ENCODE results near the gene DDAH2. TPM values are rescaled to one million over a fixed set of nuclear protein-coding genes. Genes with fewer than 3 reads are reported as not detected.

Gene DDAH2
- total RNA-seq, 1 donor from 2014 or later, result 72.4 TPM

DNA sequence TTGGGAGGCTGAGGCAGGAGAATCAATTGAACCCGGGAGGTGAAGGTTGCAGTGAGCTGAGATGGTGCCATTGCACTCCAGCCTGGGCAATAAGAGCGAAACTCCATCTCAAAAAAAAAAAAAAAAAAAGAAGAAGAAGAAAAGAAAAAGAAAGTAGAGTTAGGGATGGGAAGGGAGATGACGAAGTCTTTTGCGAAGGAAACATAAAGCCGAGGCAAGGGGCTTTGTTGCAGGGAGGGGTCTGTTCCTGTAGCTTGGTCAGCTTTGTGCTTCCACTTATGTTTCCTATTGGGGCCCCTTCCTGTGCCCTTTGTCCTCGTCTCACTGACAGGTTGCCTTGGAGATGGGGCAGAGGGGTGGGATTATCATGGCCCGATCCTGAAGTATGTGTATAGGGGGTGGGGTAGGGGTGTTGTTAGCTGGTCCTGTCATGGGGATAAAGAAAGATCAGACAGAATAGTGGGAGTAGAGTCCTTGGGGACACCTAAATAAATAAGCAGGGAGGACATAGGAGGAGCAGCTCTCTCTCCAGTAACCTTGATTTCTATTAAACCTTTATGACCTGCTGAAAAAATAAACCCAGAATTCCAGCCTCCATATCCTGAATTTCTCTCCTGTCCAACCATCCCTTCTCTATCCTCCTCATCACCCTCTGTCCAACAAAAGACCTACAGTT is 8.4 kb upstream of the DDAH2 start:
- H3K27ac Mint-ChIP-seq (ENCODE audit: unreplicated experiment), result peak overlapping the region; percentile 99
- H3K27me3 ChIP-seq (ENCODE audit: insufficient read depth, low read length), result no peaks in the 10 kb centered on the region
- H3K9me3 ChIP-seq (ENCODE audit: insufficient read depth, low read depth, low read length), result no peaks in the 10 kb centered on the region
- peaks cover 28% of the 10 kb centered on the region for H4K20me1 ChIP-seq (ENCODE audit: insufficient read depth, low read length)
- peaks cover 37% of the 10 kb centered on the region for H3K4me1 Mint-ChIP-seq (ENCODE audit: low read depth, unreplicated experiment)
- H3K27me3 Mint-ChIP-seq (ENCODE audit: low read depth, unreplicated experiment), result no peaks in the 10 kb centered on the region
- H3K27ac ChIP-seq (ENCODE audit: low read depth, low read length), result peak overlapping the region; percentile 54
- H3K4me3 ChIP-seq (ENCODE audit: insufficient read depth, low read depth, low read length), result peak overlapping the region; percentile 18
- FAIRE-seq, result no peak
- H3K9me3 Mint-ChIP-seq (ENCODE audit: unreplicated experiment), result no peaks in the 10 kb centered on the region
- TF ChIP-seq EZH2 (IDR thresholded peaks at IDR 0.05; ENCODE audit: insufficient read depth, low read length) (no peak), CTCF (IDR thresholded peaks at IDR 0.05; ENCODE audit: insufficient read depth, low read depth, low read length) (no peak)
- H3K36me3 ChIP-seq (ENCODE audit: insufficient read depth, low read length), result peaks cover 15% of the 10 kb centered on the region
- H2AFZ ChIP-seq (ENCODE audit: low read depth, low read length), result peak overlapping the region; percentile 57
- peak overlapping the region; percentile 50 for H3K9ac ChIP-seq (ENCODE audit: low read length)
- peaks cover 46% of the 10 kb centered on the region for H3K79me2 ChIP-seq (ENCODE audit: insufficient read depth, low read length)
- H3K4me1 ChIP-seq (ENCODE audit: insufficient read depth, low read length), result peaks cover 42% of the 10 kb centered on the region
- peak overlapping the region; percentile 99 for H3K4me3 Mint-ChIP-seq (ENCODE audit: unreplicated experiment)
- H3K4me2 ChIP-seq (ENCODE audit: low read length), result peak overlapping the region; percentile 93
- DNase-seq (ENCODE audit: low read depth), result no peak
- H3K36me3 Mint-ChIP-seq (ENCODE audit: low read depth, unreplicated experiment), result peaks cover 16% of the 10 kb centered on the region

DNA sequence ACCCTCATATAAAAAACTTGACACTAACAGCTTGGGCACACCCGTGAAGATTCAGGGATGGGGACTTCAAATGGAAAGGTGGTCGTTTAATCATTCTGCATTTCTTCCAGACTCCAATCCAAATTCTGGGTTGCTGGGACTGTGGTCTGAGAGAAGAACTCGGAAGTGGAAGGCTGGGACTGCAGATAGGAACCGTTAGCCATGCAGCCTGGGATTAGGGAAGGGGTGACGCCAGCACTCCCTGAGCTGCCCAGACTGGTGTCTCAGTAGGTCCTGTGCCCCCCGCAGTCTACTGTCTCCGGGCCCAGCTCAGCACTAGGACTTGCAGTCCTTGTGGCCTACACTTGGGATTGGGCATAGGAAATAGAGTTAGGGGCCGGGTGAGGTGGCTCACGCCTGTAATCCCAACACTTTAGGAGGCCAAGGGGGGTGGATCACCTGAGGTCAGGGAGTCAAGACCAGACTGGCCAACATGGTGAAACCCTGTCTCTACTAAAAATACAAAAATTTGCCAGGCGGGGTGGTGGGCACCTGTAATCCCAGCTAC is 7.7 kb upstream of the DDAH2 start:
- Histone ChIP-seq H3K27me3 (ENCODE audit: insufficient read depth, low read length) (no peaks in the 10 kb centered on the region), H3K4me2 (ENCODE audit: low read length) (peak overlapping the region; percentile 93), H4K20me1 (ENCODE audit: insufficient read depth, low read length) (peaks cover 34% of the 10 kb centered on the region), H3K4me1 (ENCODE audit: insufficient read depth, low read length) (peaks cover 42% of the 10 kb centered on the region), H3K9ac (ENCODE audit: low read length) (peak overlapping the region; percentile 90), H2AFZ (ENCODE audit: low read depth, low read length) (peak overlapping the region; percentile 49), H3K79me2 (ENCODE audit: insufficient read depth, low read length) (peaks cover 51% of the 10 kb centered on the region), H3K9me3 (ENCODE audit: insufficient read depth, low read depth, low read length) (no peaks in the 10 kb centered on the region), H3K4me3 (ENCODE audit: insufficient read depth, low read depth, low read length) (peak overlapping the region; percentile 88), H3K36me3 (ENCODE audit: insufficient read depth, low read length) (peaks cover 21% of the 10 kb centered on the region), H3K27ac (ENCODE audit: low read depth, low read length) (peak overlapping the region; percentile 81)
- Mint-ChIP-seq H3K4me3 (ENCODE audit: unreplicated experiment) (peak overlapping the region; percentile 99), H3K4me1 (ENCODE audit: low read depth, unreplicated experiment) (peaks cover 41% of the 10 kb centered on the region), H3K27me3 (ENCODE audit: low read depth, unreplicated experiment) (no peaks in the 10 kb centered on the region), H3K27ac (ENCODE audit: unreplicated experiment) (peak overlapping the region; percentile 99), H3K36me3 (ENCODE audit: low read depth, unreplicated experiment) (peaks cover 18% of the 10 kb centered on the region), H3K9me3 (ENCODE audit: unreplicated experiment) (no peaks in the 10 kb centered on the region)
- DNase-seq (ENCODE audit: low read depth) (no peak), FAIRE-seq (no peak)
- TF ChIP-seq CTCF (IDR thresholded peaks at IDR 0.05; ENCODE audit: insufficient read depth, low read depth, low read length) (no peak), EZH2 (IDR thresholded peaks at IDR 0.05; ENCODE audit: insufficient read depth, low read length) (no peak)
